Peyer's patch (tissue), 4 donors: ENCODE data around the gene PLAC1.

ENCODE experiments used
- CTCF ChIP-seq, 6 experiments: fragments of 450-650 bp in 4 of 6; fragments of 200-600 bp in 2 of 6; sonication (generic) in 1 of 6; IDR thresholded peaks; one replicate each; pipeline ENCODE4 v1.5.1; 2017 to 2019; ENCODE audit warnings: antibody characterized with exemption in 6 of 6, mild to moderate bottlenecking in 3 of 6, moderate library complexity in 1 of 6
- POLR2A ChIP-seq, 2 donors: fragments of 450-650 bp; IDR thresholded peaks; one replicate each; pipeline ENCODE4 v1.5.1; 2017; ENCODE audit warnings: antibody characterized with exemption in 2 of 2, mild to moderate bottlenecking in 2 of 2, moderate library complexity in 2 of 2

GRCh38 chrX:134551376-134552048 lies 106.8 kb downstream of the PLAC1 start:
- TF ChIP-seq CTCF (IDR thresholded peaks at IDR 0.05) (no peak), POLR2A (IDR thresholded peaks at IDR 0.05) (no peak)
